ENCODE data around the gene DHX57.

Gene DHX57

GRCh38 chr2:38750011-38750890 is 125.5 kb downstream of the DHX57 start:
- DNase-seq: peak; percentile 65

DNA sequence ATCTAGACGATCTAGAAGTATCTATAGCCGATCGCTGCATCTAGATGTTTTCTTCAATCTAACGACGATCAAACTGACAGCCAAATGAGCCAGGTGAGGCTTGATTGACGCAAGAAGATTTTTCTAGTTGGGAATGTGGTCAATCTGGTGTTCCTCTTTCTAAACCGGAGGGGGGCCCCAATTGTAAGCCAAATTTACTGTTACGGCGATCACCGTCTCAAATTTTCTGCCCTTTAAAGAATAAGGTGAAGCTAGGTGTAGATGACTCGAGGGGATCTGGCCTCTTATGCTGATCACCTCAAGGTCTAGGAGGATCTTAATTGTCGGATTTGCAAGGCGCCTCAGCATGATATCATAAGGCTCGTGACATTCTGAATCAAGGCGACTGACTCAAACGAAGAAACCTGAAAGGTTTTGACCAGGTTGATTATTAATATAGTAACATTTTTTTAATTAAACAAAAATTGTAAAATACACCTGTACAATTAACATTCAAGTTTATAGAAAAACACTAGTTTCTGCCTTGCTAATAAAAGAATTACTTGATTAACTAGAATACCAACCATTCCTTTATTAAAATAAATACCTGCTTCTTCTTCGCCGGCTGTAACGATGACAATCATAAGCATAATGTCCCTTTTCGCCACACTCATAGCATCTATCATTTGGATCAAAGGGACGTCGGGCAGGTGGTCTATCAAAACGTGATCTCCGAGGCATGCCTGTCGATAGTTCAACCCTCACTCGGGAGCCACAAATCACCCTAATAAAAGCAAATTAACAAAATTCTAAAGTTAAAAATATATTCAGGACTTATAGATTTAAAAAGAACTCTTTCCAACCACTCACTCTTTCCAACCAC is 126.6 kb downstream of the DHX57 start:
- DNase-seq: no peak

GRCh38 chr2:38748391-38748790 is 127.3 kb downstream of the DHX57 start:
- no peak for DNase-seq

- DNase-seq: no peak
Observed at GRCh38 chr2:38747819-38748218, 127.9 kb downstream of the DHX57 start.
